Measurements from ENCODE around the gene MBTPS1. TPM values are rescaled to one million over a fixed set of nuclear protein-coding genes. Genes with fewer than 3 reads are reported as not detected.

MBTPS1 gene
- total and polyA plus RNA-seq, 9 of the 15 experiments (the other 6 are each of a cell fraction or from before 2014, with no cell fraction given): 2.8 to 57.6 (median 43.8) TPM

DNA sequence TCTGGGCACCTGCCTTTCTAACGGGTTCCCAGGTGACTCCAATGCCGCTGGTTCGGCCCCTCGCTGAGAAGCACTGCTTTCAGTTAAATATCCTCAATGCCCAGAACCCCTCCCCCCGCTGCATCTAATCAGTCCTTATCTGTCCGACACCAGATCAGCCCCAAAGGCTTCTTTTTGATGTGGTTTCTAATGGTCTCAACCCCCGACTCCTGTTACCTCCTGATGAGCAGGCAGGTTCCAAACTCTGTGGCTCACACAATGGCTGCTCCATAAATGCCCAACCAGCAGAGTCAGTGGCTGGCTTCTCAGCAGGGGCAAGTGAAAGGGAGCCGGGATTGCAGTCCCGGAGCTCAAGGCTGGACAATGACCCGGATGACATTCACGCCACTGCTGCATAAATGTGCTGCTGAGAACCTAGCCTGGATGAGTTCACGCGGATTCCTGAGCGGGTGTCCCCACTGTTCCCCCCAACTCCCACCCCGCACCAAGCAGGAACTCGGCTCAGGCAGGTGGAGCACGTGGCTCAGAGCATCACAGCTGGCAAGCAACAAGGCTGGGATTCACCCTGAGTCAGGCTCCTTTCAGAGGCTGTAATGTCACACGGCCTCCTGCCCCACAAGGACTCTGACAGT lies 73.1 kb downstream of the MBTPS1 start:
- Histone ChIP-seq H2AFZ (ENCODE audit: low read depth, low read length) (0 out of 2 replicates have a peak overlapping the region, but pooled peaks have one; percentile 2), H3K4me3 (no peak overlapping the region), H3K9me1 (ENCODE audit: control insufficient read depth, insufficient read depth, low read length) (peaks cover 11% of the 10 kb centered on the region), H3K27me3 (ENCODE audit: control insufficient read depth in 2 of 2, insufficient read depth in 2 of 2, low read length in 2 of 2) (peaks cover 38 to 49% of the 10 kb centered on the region in 2 experiments), H3K4me1 (replicated peaks in 1 of 2; ENCODE audit: control insufficient read depth in 2 of 2, insufficient read depth in 2 of 2, low read length in 2 of 2) (peaks cover 16 to 32% of the 10 kb centered on the region in 2 experiments), H3K9me3 (replicated peaks; ENCODE audit: control insufficient read depth, insufficient read depth, low read depth, low read length) (no peaks in the 10 kb centered on the region), H3K27ac (ENCODE audit: extremely low read depth, low read depth, low read length) (no peak overlapping the region), H3K36me3 (ENCODE audit: control insufficient read depth, insufficient read depth, low read length) (peaks cover under 1% of the 10 kb centered on the region; the same call in 1 of the 3 replicates), H3K9ac (ENCODE audit: insufficient read depth in 1 of 2, low read depth in 2 of 2, low read length in 2 of 2) (peak overlapping the region in 1 of 2 experiments; percentile 72; a peak in 2 of 4 replicates), H3K4me2 (ENCODE audit: insufficient read depth, low read length) (peak overlapping the region; percentile 56), H4K20me1 (replicated peaks; ENCODE audit: control insufficient read depth, insufficient read depth, low read length) (peaks cover 44% of the 10 kb centered on the region; the same call in 1 of the 2 replicates), H3K79me2 (ENCODE audit: control insufficient read depth, insufficient read depth, low read length) (no peaks in the 10 kb centered on the region)
- ATAC-seq (peak; percentile 76), DNase-seq (ENCODE audit: extremely low read depth in 1 of 4, low spot score in 3 of 4) (peak; percentile 78 to 84 (median 80)), FAIRE-seq (peak; percentile 89)
- BruUV-seq (replicated peaks): no TSS peak
- CTCF ChIA-PET (ENCODE audit: low intra/inter-chr PET ratio): interaction anchor here (1.6 kb wide), 1 partner anchor 76 kb away, joined by 4 read pairs; the partner anchor contains the start of gene NECAB2
- POLR2A ChIA-PET: interaction anchor here (0.8 to 1.4 kb wide), 6 partner anchors 11 to 68 kb away, joined by 3 to 6 read pairs (median 5); no protein-coding TSS in a partner anchor
- in situ Hi-C loops (cut with MboI): loop anchor here (10.0 kb wide), 1 partner anchor 69 kb away; no protein-coding TSS in a partner anchor
- 5% methylated on average over 18 of the region's 18 CpGs for WGBS (ENCODE audit: insufficient coverage, low coverage, missing lambda C conversion rate)
- intact Hi-C loops (cut with micrococcal nuclease): loop anchor here (1.0 to 2.0 kb wide), 2 partner anchors 29 to 75 kb away; partner anchors contain the start of gene NECAB2
- TF ChIP-seq MAFG (tag; conservative IDR thresholded peaks at IDR 0.05) (0 out of 2 replicates have a peak, but pooled peaks have one; percentile 38), RAD51 (IDR thresholded peaks at IDR 0.05; ENCODE audit: borderline replicate concordance, low read depth) (no peak), ZNF785 (CRISPR knock-in tag; IDR thresholded peaks at IDR 0.05) (no peak), CC2D1A (IDR thresholded peaks at IDR 0.05) (peak; percentile 29; the same call in 1 of the 2 replicates), ZNF445 (CRISPR knock-in tag; IDR thresholded peaks at IDR 0.05; ENCODE audit: low read depth) (no peak), HDAC1 (IDR thresholded peaks at IDR 0.05) (peak in 1 of 2 experiments; percentile 79; a peak in 2 of 4 replicates), RCOR1 (IDR thresholded peaks at IDR 0.05; ENCODE audit: borderline replicate concordance in 1 of 2, low read depth in 2 of 2, low read length in 2 of 2) (peak; percentile 64 to 97; a peak in 3 of 4 replicates), SMARCC2 (IDR thresholded peaks at IDR 0.05; ENCODE audit: low read depth) (peak; percentile 50; the same call in 1 of the 2 replicates), ESRRA (IDR thresholded peaks at IDR 0.05; ENCODE audit: borderline replicate concordance, low read depth) (peak; percentile 94; the same call in 1 of the 2 replicates)
- TF ChIP-seq, protein P1, sequence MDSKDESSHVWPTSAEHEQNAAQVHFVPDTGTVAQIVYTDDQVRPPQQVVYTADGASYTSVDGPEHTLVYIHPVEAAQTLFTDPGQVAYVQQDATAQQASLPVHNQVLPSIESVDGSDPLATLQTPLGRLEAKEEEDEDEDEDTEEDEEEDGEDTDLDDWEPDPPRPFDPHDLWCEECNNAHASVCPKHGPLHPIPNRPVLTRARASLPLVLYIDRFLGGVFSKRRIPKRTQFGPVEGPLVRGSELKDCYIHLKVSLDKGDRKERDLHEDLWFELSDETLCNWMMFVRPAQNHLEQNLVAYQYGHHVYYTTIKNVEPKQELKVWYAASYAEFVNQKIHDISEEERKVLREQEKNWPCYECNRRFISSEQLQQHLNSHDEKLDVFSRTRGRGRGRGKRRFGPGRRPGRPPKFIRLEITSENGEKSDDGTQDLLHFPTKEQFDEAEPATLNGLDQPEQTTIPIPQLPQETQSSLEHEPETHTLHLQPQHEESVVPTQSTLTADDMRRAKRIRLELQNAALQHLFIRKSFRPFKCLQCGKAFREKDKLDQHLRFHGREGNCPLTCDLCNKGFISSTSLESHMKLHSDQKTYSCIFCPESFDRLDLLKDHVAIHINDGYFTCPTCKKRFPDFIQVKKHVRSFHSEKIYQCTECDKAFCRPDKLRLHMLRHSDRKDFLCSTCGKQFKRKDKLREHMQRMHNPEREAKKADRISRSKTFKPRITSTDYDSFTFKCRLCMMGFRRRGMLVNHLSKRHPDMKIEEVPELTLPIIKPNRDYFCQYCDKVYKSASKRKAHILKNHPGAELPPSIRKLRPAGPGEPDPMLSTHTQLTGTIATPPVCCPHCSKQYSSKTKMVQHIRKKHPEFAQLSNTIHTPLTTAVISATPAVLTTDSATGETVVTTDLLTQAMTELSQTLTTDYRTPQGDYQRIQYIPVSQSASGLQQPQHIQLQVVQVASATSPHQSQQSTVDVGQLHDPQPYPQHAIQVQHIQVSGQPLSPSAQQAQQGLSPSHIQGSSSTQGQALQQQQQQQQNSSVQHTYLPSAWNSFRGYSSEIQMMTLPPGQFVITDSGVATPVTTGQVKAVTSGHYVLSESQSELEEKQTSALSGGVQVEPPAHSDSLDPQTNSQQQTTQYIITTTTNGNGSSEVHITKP (IDR thresholded peaks at IDR 0.05; ENCODE audit: partially characterized antibody): peak; percentile 31
- TF ChIP-seq, protein P2, sequence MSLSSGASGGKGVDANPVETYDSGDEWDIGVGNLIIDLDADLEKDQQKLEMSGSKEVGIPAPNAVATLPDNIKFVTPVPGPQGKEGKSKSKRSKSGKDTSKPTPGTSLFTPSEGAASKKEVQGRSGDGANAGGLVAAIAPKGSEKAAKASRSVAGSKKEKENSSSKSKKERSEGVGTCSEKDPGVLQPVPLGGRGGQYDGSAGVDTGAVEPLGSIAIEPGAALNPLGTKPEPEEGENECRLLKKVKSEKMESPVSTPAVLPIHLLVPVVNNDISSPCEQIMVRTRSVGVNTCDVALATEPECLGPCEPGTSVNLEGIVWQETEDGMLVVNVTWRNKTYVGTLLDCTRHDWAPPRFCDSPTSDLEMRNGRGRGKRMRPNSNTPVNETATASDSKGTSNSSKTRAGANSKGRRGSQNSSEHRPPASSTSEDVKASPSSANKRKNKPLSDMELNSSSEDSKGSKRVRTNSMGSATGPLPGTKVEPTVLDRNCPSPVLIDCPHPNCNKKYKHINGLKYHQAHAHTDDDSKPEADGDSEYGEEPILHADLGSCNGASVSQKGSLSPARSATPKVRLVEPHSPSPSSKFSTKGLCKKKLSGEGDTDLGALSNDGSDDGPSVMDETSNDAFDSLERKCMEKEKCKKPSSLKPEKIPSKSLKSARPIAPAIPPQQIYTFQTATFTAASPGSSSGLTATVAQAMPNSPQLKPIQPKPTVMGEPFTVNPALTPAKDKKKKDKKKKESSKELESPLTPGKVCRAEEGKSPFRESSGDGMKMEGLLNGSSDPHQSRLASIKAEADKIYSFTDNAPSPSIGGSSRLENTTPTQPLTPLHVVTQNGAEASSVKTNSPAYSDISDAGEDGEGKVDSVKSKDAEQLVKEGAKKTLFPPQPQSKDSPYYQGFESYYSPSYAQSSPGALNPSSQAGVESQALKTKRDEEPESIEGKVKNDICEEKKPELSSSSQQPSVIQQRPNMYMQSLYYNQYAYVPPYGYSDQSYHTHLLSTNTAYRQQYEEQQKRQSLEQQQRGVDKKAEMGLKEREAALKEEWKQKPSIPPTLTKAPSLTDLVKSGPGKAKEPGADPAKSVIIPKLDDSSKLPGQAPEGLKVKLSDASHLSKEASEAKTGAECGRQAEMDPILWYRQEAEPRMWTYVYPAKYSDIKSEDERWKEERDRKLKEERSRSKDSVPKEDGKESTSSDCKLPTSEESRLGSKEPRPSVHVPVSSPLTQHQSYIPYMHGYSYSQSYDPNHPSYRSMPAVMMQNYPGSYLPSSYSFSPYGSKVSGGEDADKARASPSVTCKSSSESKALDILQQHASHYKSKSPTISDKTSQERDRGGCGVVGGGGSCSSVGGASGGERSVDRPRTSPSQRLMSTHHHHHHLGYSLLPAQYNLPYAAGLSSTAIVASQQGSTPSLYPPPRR (CRISPR knock-in tag; IDR thresholded peaks at IDR 0.05; ENCODE audit: borderline replicate concordance): peak; percentile 89; the same call in 1 of the 2 replicates
